K562 (cell line): ENCODE data around the gene ATE1. TPM values are rescaled to one million over a fixed set of nuclear protein-coding genes. Genes with fewer than 3 reads are reported as not detected.

Source experiments
- ATAC-seq: fragments of 200-7000 bp; cut with Tn5 transposase; 3 replicates; pipeline ENCODE4 v1.9.1; 2020; ENCODE audit warnings: moderate library complexity
- BruUV-seq: library from RNA; stranded (reverse); fragments of 400-500 nt; replicated peaks from 2 replicates; lab custom pipeline; 2021; lab: Mats Ljungman, UMichigan
- CTCF ChIA-PET: fragments of 300-600 bp; formaldehyde crosslinking; extraction: SDS; loops from one replicate; lab custom pipeline; 2021; ENCODE audit warnings: low intra/inter-chr PET ratio; lab: Yijun Ruan, JAX
- POLR2A ChIA-PET: fragments of 300-600, 350-650 bp; sonication (Branson Sonifier 250); formaldehyde crosslinking; extraction: SDS; loops from one replicate; lab custom pipeline; 2021; ENCODE audit warnings: antibody characterized with exemption, inconsistent platforms; lab: Yijun Ruan, JAX
- DNase-seq, 4 experiments: peaks; one replicate each; pipeline versions ENCODE4 v3.0.0 to v3.0.0-alpha.2; 2011 to 2018; ENCODE audit warnings: low spot score in 3 of 4, mixed read lengths in 3 of 4; ENCODE audit errors: extremely low read depth in 1 of 4
- FAIRE-seq: peaks from 2 replicates; lab custom pipeline; 2011; peaks lifted over from hg19 to GRCh38; lab: Jason Lieb, UNC
- H2AFZ ChIP-seq: 2 replicates; pipeline ENCODE4 v1.6.0; 2011; ENCODE audit warnings: low read depth, low read length, control low read depth, inconsistent platforms
- H3K27ac ChIP-seq: fragments of 200-600 bp; 3 replicates; pipeline ENCODE4 v1.8.0; 2011; ENCODE audit warnings: low read depth, mild to moderate bottlenecking, control low read depth, inconsistent platforms, low read length, moderate library complexity, mixed read lengths; ENCODE audit errors: extremely low read depth
- H3K27me3 ChIP-seq, 2 experiments: fragments of 300-600 bp in 1 of 2; 2 replicates in 1 of 2; 3 replicates in 1 of 2; pipeline versions ENCODE4 v1.6.0 to v1.8.0; 2011; ENCODE audit warnings: inconsistent platforms in 2 of 2, low read length in 2 of 2, mild to moderate bottlenecking in 1 of 2, mixed read lengths in 1 of 2, moderate library complexity in 1 of 2; ENCODE audit not compliant: control insufficient read depth in 2 of 2, insufficient read depth in 2 of 2
- H3K36me3 ChIP-seq: fragments of 300-600 bp; 3 replicates; pipeline ENCODE4 v1.8.0; 2011; ENCODE audit warnings: mild to moderate bottlenecking, low read length, inconsistent platforms; ENCODE audit not compliant: control insufficient read depth, insufficient read depth
- H3K4me1 ChIP-seq, 2 experiments: fragments of 200-600 bp in 1 of 2; replicated peaks in 1 of 2; 2 replicates in 1 of 2; 3 replicates in 1 of 2; pipeline versions ENCODE4 v1.5.1 to v1.8.0; 2011; ENCODE audit warnings: inconsistent platforms in 2 of 2, low read length in 2 of 2, mild to moderate bottlenecking in 1 of 2, mixed read lengths in 1 of 2, moderate library complexity in 1 of 2; ENCODE audit not compliant: control insufficient read depth in 2 of 2, insufficient read depth in 2 of 2
- H3K4me2 ChIP-seq: 2 replicates; pipeline ENCODE4 v1.6.1; 2011; ENCODE audit warnings: low read length, control low read depth, inconsistent platforms, mixed read lengths; ENCODE audit not compliant: insufficient read depth
- H3K4me3 ChIP-seq: fragments of 200-600 bp; sonication (generic), shearing (Covaris generic); 2 replicates; pipeline ENCODE4 v1.5.1; 2016; ENCODE audit warnings: control low read depth, inconsistent platforms
- H3K79me2 ChIP-seq: fragments of 200-600 bp; 3 replicates; pipeline ENCODE4 v1.8.0; 2011; ENCODE audit warnings: low read length, inconsistent platforms; ENCODE audit not compliant: control insufficient read depth, insufficient read depth
- H3K9ac ChIP-seq, 2 experiments: 2 replicates each; pipeline versions ENCODE4 v1.6.0 to v1.6.1; 2011; ENCODE audit warnings: low read depth in 2 of 2, low read length in 2 of 2, control low read depth in 1 of 2, inconsistent platforms in 1 of 2, mild to moderate bottlenecking in 1 of 2, mixed read lengths in 1 of 2; ENCODE audit not compliant: insufficient read depth in 1 of 2
- H3K9me1 ChIP-seq: one replicate; pipeline ENCODE4 v1.6.0; 2011; ENCODE audit warnings: inconsistent platforms, mild to moderate bottlenecking, low read length, moderate library complexity; ENCODE audit not compliant: control insufficient read depth, insufficient read depth
- H3K9me3 ChIP-seq: replicated peaks from 2 replicates; pipeline ENCODE4 v1.5.1; 2011; ENCODE audit warnings: low read depth, low read length, inconsistent platforms; ENCODE audit not compliant: control insufficient read depth, insufficient read depth
- H4K20me1 ChIP-seq: replicated peaks from 2 replicates; pipeline ENCODE4 v1.6.1; 2011; ENCODE audit warnings: low read length, inconsistent platforms, mixed read lengths; ENCODE audit not compliant: control insufficient read depth, insufficient read depth
- DNMT1 ChIP-seq: fragments of 450-650 bp; IDR thresholded peaks from 2 replicates; pipeline ENCODE4 v1.6.1; 2016; ENCODE audit warnings: antibody characterized with exemption, mild to moderate bottlenecking
- HSF4 ChIP-seq: fragments of 250-450 bp; sonication (Bioruptor Pico); IDR thresholded peaks from 2 replicates; pipeline ENCODE4 v2.1.2; 2022; ENCODE audit warnings: mild to moderate bottlenecking, moderate library complexity, borderline replicate concordance
- MAFG ChIP-seq: fragments of 450-650 bp; conservative IDR thresholded peaks from 2 replicates; pipeline ENCODE4 v1.6.1; 2016; ENCODE audit warnings: missing genetic modification characterization, missing compliant biosample characterization
- MYBL2 ChIP-seq, 2 experiments: fragments of 450-650 bp in 1 of 2; sonication (generic) in 1 of 2; formaldehyde crosslinking in 1 of 2; IDR thresholded peaks; 2 replicates each; pipeline versions ENCODE4 v1.6.1 to v1.8.1; 2017 to 2022; ENCODE audit warnings: borderline replicate concordance in 1 of 2, inconsistent platforms in 1 of 2, low read depth in 1 of 2, mild to moderate bottlenecking in 1 of 2, missing genetic modification reagents in 1 of 2, moderate library complexity in 1 of 2
- RAD51 ChIP-seq: fragments of 450-650 bp; IDR thresholded peaks from 2 replicates; pipeline ENCODE4 v1.7.1; 2016; ENCODE audit warnings: low read depth, mild to moderate bottlenecking, borderline replicate concordance
- RNF2 ChIP-seq: sonication (generic); IDR thresholded peaks from 2 replicates; pipeline ENCODE4 v1.6.1; 2016
- WGBS: fragments of 100-300 bp; shearing (Covaris generic); methylation state at CpG from one replicate; pipeline ENCODE4 v1.1.6; 2016; ENCODE audit warnings: low coverage, mixed read lengths; ENCODE audit not compliant: insufficient coverage; ENCODE audit errors: missing lambda C conversion rate; 5-methylcytosine and 5-hydroxymethylcytosine counted together
- in situ Hi-C: fragments of 300-500 bp; cut with MboI; formaldehyde crosslinking; loops from 4 replicates; pipeline ENCODE4 v1.15.0; 2018; ENCODE audit warnings: inconsistent platforms, mixed read lengths
- intact Hi-C: fragments of 100-400 bp; cut with micrococcal nuclease; formaldehyde crosslinking; loops from 2 replicates; pipeline ENCODE4 v1.14.2; 2022
- polyA plus RNA-seq, 8 experiments: library from polyadenylated mRNA; depleted of rRNA in 4 of 8; stranded (reverse) in 5 of 8; unstranded in 3 of 8; fragments of >200 nt; fragmentation: Nextera tagmentation in 2 of 8; fragmentation: Illumina TruSeq in 1 of 8; extraction: Ambion mirVana in 2 of 8; extraction: Trizol in 1 of 8; gene quantifications; 2 replicates each; pipeline versions ENCODE4 v1.2.1 to v1.2.3, GENCODE V29; 2011 to 2014; ENCODE audit warnings: inconsistent platforms in 1 of 8, missing spikeins in 1 of 8
- total RNA-seq, 7 experiments: library from RNA; depleted of rRNA in 6 of 7; stranded (reverse); fragments of >200 nt in 6 of 7; fragmentation: Illumina TruSeq in 2 of 7; extraction: Trizol in 2 of 7; gene quantifications; 2 replicates each; pipeline versions ENCODE4 v1.2.1 to v1.2.3, GENCODE V29; 2011 to 2021; ENCODE audit warnings: low replicate concordance in 1 of 7
- TF ChIP-seq, protein P1 (sequence below): fragments of 450-650 bp; formaldehyde crosslinking; conservative IDR thresholded peaks from 2 replicates; pipeline ENCODE4 v1.4.0; 2022; ENCODE audit warnings: mild to moderate bottlenecking, missing genetic modification characterization

The ATE1 gene
- total and polyA plus RNA-seq, 9 of the 15 experiments (the other 6 are each of a cell fraction or from before 2014, with no cell fraction given) = 3.0 to 14.2 (median 8.8) TPM

DNA sequence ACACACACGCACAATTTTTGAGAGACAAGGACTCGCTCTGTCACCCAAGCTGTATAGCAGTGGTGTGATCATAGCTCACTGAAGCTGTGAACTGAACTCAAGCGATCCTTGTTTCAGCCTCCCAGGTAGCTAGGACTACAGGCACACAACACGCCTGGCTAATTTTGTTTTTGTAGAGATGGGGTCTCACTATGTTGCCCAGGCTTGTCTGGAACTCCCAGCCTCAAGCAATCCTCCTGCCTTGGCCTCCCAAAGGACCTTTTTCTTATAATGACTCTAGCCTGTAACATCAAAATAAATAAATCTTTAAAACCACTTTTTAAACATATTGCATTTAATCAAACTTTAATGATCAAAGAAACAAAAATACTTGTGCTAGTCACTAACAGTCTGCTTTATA lies 188.7 kb downstream of the ATE1 start:
- DNase-seq (no peak), FAIRE-seq (no peak), ATAC-seq (no peak)
- Histone ChIP-seq H2AFZ (no peak overlapping the region), H3K36me3 (no peaks in the 10 kb centered on the region), H4K20me1 (no peaks in the 10 kb centered on the region), H3K27ac (no peak overlapping the region), H3K79me2 (no peaks in the 10 kb centered on the region), H3K4me2 (no peak overlapping the region), H3K9me3 (no peaks in the 10 kb centered on the region), H3K9ac (no peak overlapping the region), H3K4me3 (no peak overlapping the region), H3K4me1 (peaks cover 3% of the 10 kb centered on the region in 2 experiments; a peak in 3 of 5 replicates), H3K9me1 (no peaks in the 10 kb centered on the region), H3K27me3 (peaks cover 2 to 9% of the 10 kb centered on the region in 2 experiments; a peak in 4 of 5 replicates)
- ChIA-PET POLR2A (no interaction called here), CTCF (no interaction called here)
- BruUV-seq = no TSS peak
- TF ChIP-seq RAD51 = no peak
- TF ChIP-seq HSF4 (CRISPR knock-in tag) = no peak
- TF ChIP-seq, protein P1, sequence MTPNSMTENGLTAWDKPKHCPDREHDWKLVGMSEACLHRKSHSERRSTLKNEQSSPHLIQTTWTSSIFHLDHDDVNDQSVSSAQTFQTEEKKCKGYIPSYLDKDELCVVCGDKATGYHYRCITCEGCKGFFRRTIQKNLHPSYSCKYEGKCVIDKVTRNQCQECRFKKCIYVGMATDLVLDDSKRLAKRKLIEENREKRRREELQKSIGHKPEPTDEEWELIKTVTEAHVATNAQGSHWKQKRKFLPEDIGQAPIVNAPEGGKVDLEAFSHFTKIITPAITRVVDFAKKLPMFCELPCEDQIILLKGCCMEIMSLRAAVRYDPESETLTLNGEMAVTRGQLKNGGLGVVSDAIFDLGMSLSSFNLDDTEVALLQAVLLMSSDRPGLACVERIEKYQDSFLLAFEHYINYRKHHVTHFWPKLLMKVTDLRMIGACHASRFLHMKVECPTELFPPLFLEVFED = no peak
- TF ChIP-seq DNMT1 = no peak
- TF ChIP-seq MAFG = no peak
- no peak for TF ChIP-seq MYBL2 (IDR thresholded peaks at IDR 0.05; ENCODE audit: low read depth)
- TF ChIP-seq MYBL2 (CRISPR knock-in tag; IDR thresholded peaks at IDR 0.05; ENCODE audit: borderline replicate concordance) = no peak
- TF ChIP-seq RNF2 = no peak
- in situ Hi-C loops (loop anchor here (10.0 kb wide), 1 partner anchor 794 kb away; no protein-coding TSS in a partner anchor), intact Hi-C loops (loop anchor here (10.0 kb wide), 2 partner anchors 146 to 794 kb away; no protein-coding TSS in a partner anchor)
- 64% methylated on average over 4 of the region's 4 CpGs for WGBS
